PC-9 (cell line): ENCODE results near the gene RPS14. TPM values are rescaled to one million over a fixed set of nuclear protein-coding genes. Genes with fewer than 3 reads are reported as not detected.

Source experiments
- BruUV-seq: library from RNA; stranded (reverse); fragments of 400-500 nt; replicated peaks from 2 replicates; lab custom pipeline; 2021; lab: Mats Ljungman, UMichigan
- CTCF ChIA-PET: fragments of 300-600 bp; sonication (Branson Sonifier 250); formaldehyde crosslinking; loops from one replicate; lab custom pipeline; 2022; ENCODE audit warnings: antibody characterized with exemption; lab: Charles Lee
- POLR2A ChIA-PET: fragments of 300-600 bp; sonication (Branson Sonifier 250); formaldehyde crosslinking; loops from one replicate; lab custom pipeline; 2022; ENCODE audit warnings: antibody characterized with exemption; ENCODE audit not compliant: unreplicated experiment; lab: Charles Lee
- DNase-seq, 2 experiments: peaks; one replicate each; pipeline versions ENCODE4 v3.0.0 to v3.0.0-alpha.2; 2015 to 2022; ENCODE audit warnings: mixed read lengths in 1 of 2
- H2AFZ ChIP-seq: fragments of 200-600 bp; sonication (generic); 2 replicates; pipeline ENCODE4 v1.8.1; 2017; ENCODE audit warnings: antibody characterized with exemption
- H3F3A ChIP-seq: fragments of 200-600 bp; sonication (generic); 2 replicates; pipeline ENCODE4 v1.8.1; 2017; ENCODE audit warnings: antibody characterized with exemption, mild to moderate bottlenecking, low read depth; ENCODE audit not compliant: insufficient read depth
- H3K27ac ChIP-seq: fragments of 200-600 bp; sonication (generic); 2 replicates; pipeline ENCODE4 v1.6.1; 2016; ENCODE audit warnings: mixed run types
- H3K27me3 ChIP-seq: fragments of 200-600 bp; sonication (generic); 2 replicates; pipeline ENCODE4 v1.6.1; 2016; ENCODE audit warnings: low read depth, mixed run types; ENCODE audit not compliant: insufficient read depth
- H3K36me3 ChIP-seq: fragments of 200-600 bp; sonication (generic); 2 replicates; pipeline ENCODE4 v1.6.1; 2016; ENCODE audit warnings: low read depth, mixed run types
- H3K4me1 ChIP-seq: fragments of 200-600 bp; sonication (generic); replicated peaks from 2 replicates; pipeline ENCODE4 v1.6.1; 2016; ENCODE audit warnings: mixed run types; ENCODE audit not compliant: insufficient read depth
- H3K4me2 ChIP-seq: fragments of 200-600 bp; sonication (generic); 2 replicates; pipeline ENCODE4 v1.6.1; 2017; ENCODE audit warnings: mixed run types
- H3K4me3 ChIP-seq: fragments of 200-600 bp; sonication (generic); 2 replicates; pipeline ENCODE4 v1.6.1; 2016; ENCODE audit warnings: mixed run types
- H3K79me2 ChIP-seq: fragments of 200-600 bp; sonication (generic); 2 replicates; pipeline ENCODE4 v1.6.1; 2017; ENCODE audit warnings: low read depth, mixed run types
- H3K9me2 ChIP-seq: fragments of 200-600 bp; sonication (generic); 2 replicates; pipeline ENCODE4 v1.8.1; 2017; ENCODE audit warnings: mild to moderate bottlenecking; ENCODE audit not compliant: insufficient read depth
- H3K9me3 ChIP-seq: fragments of 200-600 bp; sonication (generic); 2 replicates; pipeline ENCODE4 v1.8.1; 2016; ENCODE audit warnings: low read depth; ENCODE audit not compliant: insufficient read depth
- H4K20me1 ChIP-seq: fragments of 200-600 bp; sonication (generic); 2 replicates; pipeline ENCODE4 v1.8.1; 2017; ENCODE audit not compliant: insufficient read depth
- CTCF ChIP-seq: fragments of 200-600 bp; sonication (generic); conservative IDR thresholded peaks from 2 replicates; pipeline ENCODE4 v1.6.1; 2017; ENCODE audit warnings: mixed run types, antibody characterized with exemption, mild to moderate bottlenecking, moderate library complexity
- EZH2 ChIP-seq: fragments of 200-600 bp; sonication (generic); IDR thresholded peaks from 2 replicates; pipeline ENCODE4 v1.8.0; 2017; ENCODE audit warnings: antibody characterized with exemption, low read depth
- intact Hi-C: fragments of 100-400 bp; cut with micrococcal nuclease; formaldehyde crosslinking; loops from one replicate; pipeline ENCODE4 v1.10.0; 2022; ENCODE audit not compliant: unreplicated experiment
- total RNA-seq: library from RNA; stranded (reverse); gene quantifications from 2 replicates; pipeline ENCODE4 v1.2.3, GENCODE V29; 2021

The RPS14 gene
- total RNA-seq, 1 experiment from 2014 or later, result 2,907 TPM

DNA sequence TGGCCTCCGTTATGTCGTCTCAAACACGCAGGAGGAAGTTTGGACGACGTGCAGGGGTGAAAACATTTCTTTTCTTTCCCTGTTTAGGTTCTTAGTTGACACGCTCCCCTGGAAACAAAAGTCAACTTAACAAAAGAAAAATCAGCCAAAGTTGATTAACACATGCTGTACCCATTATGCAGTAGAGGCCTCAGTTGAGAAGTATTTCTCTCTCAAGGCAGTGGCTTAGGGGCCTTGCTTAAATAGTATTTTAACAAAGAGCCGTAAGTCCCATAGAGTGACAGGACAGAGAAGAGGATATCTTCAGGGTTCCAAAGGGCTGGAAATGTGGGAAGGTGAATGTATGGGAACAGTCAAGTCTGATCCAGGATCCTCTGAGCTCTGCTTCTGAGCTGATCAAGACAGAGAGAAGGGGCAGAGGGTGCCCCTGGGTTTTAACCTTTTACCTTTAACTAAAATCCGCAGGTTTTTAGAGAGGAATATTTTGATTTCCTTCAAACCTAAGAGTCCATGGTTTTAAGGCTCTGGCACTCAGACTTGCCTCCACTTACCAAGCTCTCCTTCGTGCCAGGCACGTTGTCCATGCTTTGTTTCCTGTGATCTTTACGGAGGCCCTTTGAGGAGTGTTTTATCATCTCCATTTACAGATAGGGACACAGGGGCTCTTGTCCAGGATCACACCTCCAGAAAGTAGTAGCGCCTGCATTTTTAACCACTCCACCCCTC, 36.2 kb downstream of the RPS14 start:
- intact Hi-C loops, result no loop called here
- H3K27me3 ChIP-seq, result no peaks in the 10 kb centered on the region
- H3K4me1 ChIP-seq, result peaks cover 6% of the 10 kb centered on the region
- no peak overlapping the region for H2AFZ ChIP-seq
- no peaks in the 10 kb centered on the region for H4K20me1 ChIP-seq
- ChIA-PET POLR2A (no interaction called here), CTCF (no interaction called here)
- no peaks in the 10 kb centered on the region for H3K36me3 ChIP-seq
- TF ChIP-seq EZH2 (no peak), CTCF (no peak)
- DNase-seq, result no peak
- BruUV-seq, result no TSS peak
- H3F3A ChIP-seq, result peaks cover 12% of the 10 kb centered on the region; the same call in 1 of the 2 replicates
- no peak overlapping the region for H3K27ac ChIP-seq
- no peaks in the 10 kb centered on the region for H3K9me3 ChIP-seq
- H3K9me2 ChIP-seq, result no peaks in the 10 kb centered on the region
- H3K4me2 ChIP-seq, result no peak overlapping the region
- H3K79me2 ChIP-seq, result no peaks in the 10 kb centered on the region
- no peak overlapping the region for H3K4me3 ChIP-seq

GRCh38 chr5:150412319-150413175, 37.0 kb downstream of the RPS14 start, which contains the start of gene CD74:
TSS of gene CD74 (minus strand) at chr5:150412910. CDS start at chr5:150412749, 161 bp downstream.
- Histone ChIP-seq H4K20me1 (no peaks in the 10 kb centered on the region), H3K9me2 (no peaks in the 10 kb centered on the region), H3K27ac (no peak within 1 kb of the TSS), H3K27me3 (no peaks in the 10 kb centered on the region), H3K79me2 (no peaks in the 10 kb centered on the region), H3K9me3 (no peaks in the 10 kb centered on the region), H3K4me2 (no peak within 1 kb of the TSS), H3F3A (peaks cover 12% of the 10 kb centered on the region; the same call in 1 of the 2 replicates), H2AFZ (no peak within 1 kb of the TSS), H3K4me1 (peaks cover 6% of the 10 kb centered on the region), H3K4me3 (no peak within 1 kb of the TSS), H3K36me3 (no peaks in the 10 kb centered on the region)
- POLR2A ChIA-PET, result interaction anchor here (0.5 kb wide), 1 partner anchor 288 kb away, joined by 4 read pairs; the partner anchor contains the start of gene RBM22
- CTCF ChIA-PET, result no interaction called here
- TSS peak; percentile 64 for BruUV-seq
- intact Hi-C loops, result no loop called here
- TF ChIP-seq CTCF (no peak), EZH2 (no peak)
- DNase-seq, result peak in 1 of 2 experiments; percentile 76

GRCh38 chr5:150411245-150411979, 38.1 kb downstream of the RPS14 start:
- H3K27me3 ChIP-seq, result no peaks in the 10 kb centered on the region
- peaks cover 6% of the 10 kb centered on the region for H3K4me1 ChIP-seq
- DNase-seq, result no peak
- H3K9me2 ChIP-seq, result no peaks in the 10 kb centered on the region
- peaks cover 12% of the 10 kb centered on the region; the same call in 1 of the 2 replicates for H3F3A ChIP-seq
- no peak overlapping the region for H2AFZ ChIP-seq
- H3K4me3 ChIP-seq, result no peak overlapping the region
- BruUV-seq, result no TSS peak
- H3K4me2 ChIP-seq, result no peak overlapping the region
- no peaks in the 10 kb centered on the region for H3K79me2 ChIP-seq
- H3K27ac ChIP-seq, result no peak overlapping the region
- TF ChIP-seq EZH2 (no peak), CTCF (no peak)
- CTCF ChIA-PET, result no interaction called here
- intact Hi-C loops, result no loop called here
- no peaks in the 10 kb centered on the region for H4K20me1 ChIP-seq
- POLR2A ChIA-PET, result no interaction called here
- H3K36me3 ChIP-seq, result no peaks in the 10 kb centered on the region
- no peaks in the 10 kb centered on the region for H3K9me3 ChIP-seq
